Measurements from ENCODE around the gene AP1AR.
"Not testable (repeated sequence)": the region's sequence is repeated elsewhere in the genome, so short reads cannot be mapped to it uniquely, and the experiment has no call there.

AP1AR gene

GRCh38 chr4:112231779-112232713, at the start of gene AP1AR:
AP1AR (plus strand) TSS chr4:112231787; CDS start chr4:112232092, 305 bp downstream.
- peak; percentile 72 for DNase-seq (ENCODE audit: low spot score)

GRCh38 chr4:112182604-112183003, 49.0 kb upstream of the AP1AR start:
- DNase-seq (ENCODE audit: low spot score), result no peak

- DNase-seq (ENCODE audit: low spot score), result peak; percentile 20
Observed at GRCh38 chr4:112183252-112183651, 48.3 kb upstream of the AP1AR start.

GRCh38 chr4:112184438-112184837, 47.1 kb upstream of the AP1AR start:
- no peak for DNase-seq (ENCODE audit: low spot score)

- DNase-seq (ENCODE audit: low spot score), result no peak
Observed at GRCh38 chr4:112185334-112185733, 46.3 kb upstream of the AP1AR start.

- no peak for DNase-seq (ENCODE audit: low spot score)
Observed at GRCh38 chr4:112185740-112186670, 45.6 kb upstream of the AP1AR start.

- no peak for DNase-seq (ENCODE audit: low spot score)
Observed at GRCh38 chr4:112189754-112190153, 41.8 kb upstream of the AP1AR start.

GRCh38 chr4:112190684-112191083, 40.9 kb upstream of the AP1AR start:
- no peak for DNase-seq (ENCODE audit: low spot score)

- no peak for DNase-seq (ENCODE audit: low spot score)
Observed at GRCh38 chr4:112196461-112196860, 35.1 kb upstream of the AP1AR start.

GRCh38 chr4:112199041-112199440, 32.5 kb upstream of the AP1AR start:
- no peak for DNase-seq (ENCODE audit: low spot score)

GRCh38 chr4:112201915-112202505, 29.6 kb upstream of the AP1AR start:
- DNase-seq (ENCODE audit: low spot score), result no peak

GRCh38 chr4:112203593-112203992, 28.0 kb upstream of the AP1AR start:
- no peak for DNase-seq (ENCODE audit: low spot score)

- DNase-seq (ENCODE audit: low spot score), result no peak
Observed at GRCh38 chr4:112206431-112206830, 25.2 kb upstream of the AP1AR start.

- DNase-seq (ENCODE audit: low spot score), result not testable (repeated sequence)
Observed at GRCh38 chr4:112208137-112209095, 23.2 kb upstream of the AP1AR start.

- DNase-seq (ENCODE audit: low spot score), result no peak
Observed at GRCh38 chr4:112210777-112211176, 20.8 kb upstream of the AP1AR start.

GRCh38 chr4:112213091-112213490, 18.5 kb upstream of the AP1AR start:
- no peak for DNase-seq (ENCODE audit: low spot score)

GRCh38 chr4:112213856-112214255, 17.7 kb upstream of the AP1AR start:
- no peak for DNase-seq (ENCODE audit: low spot score)

GRCh38 chr4:112214390-112215264, 17.0 kb upstream of the AP1AR start:
- DNase-seq (ENCODE audit: low spot score), result peak; percentile 26

GRCh38 chr4:112219826-112220366, 11.7 kb upstream of the AP1AR start:
- DNase-seq (ENCODE audit: low spot score), result no peak
